ENCODE results near the gene SHB. TPM values are rescaled to one million over a fixed set of nuclear protein-coding genes. Genes with fewer than 3 reads are reported as not detected.

SHB gene
- polyA plus RNA-seq, 2 of the 4 experiments (the other 2 are of a cell fraction), result 15.4 to 22.0 TPM

DNA sequence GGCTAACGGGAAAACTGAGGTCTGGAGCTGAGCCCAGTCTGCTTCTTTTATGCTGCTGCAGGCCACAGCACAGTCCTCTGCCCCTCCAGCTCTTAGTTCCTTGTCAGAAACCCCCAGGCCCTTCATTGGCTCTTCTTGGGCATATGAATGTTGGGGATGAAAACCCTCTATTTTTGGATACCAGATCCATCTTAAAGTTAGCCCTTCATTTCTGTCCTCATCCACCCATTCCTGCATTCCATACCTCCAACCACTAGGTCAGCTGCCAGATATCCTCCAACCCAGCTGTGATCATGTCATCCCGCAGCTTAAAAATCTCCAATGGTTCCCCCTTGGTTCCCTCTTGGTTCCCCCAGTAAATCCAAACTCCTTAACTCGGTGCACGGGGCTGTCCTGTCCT is 163.3 kb downstream of the SHB start:
- no peak for ATAC-seq
- peaks cover 37% of the 10 kb centered on the region for H3K4me1 ChIP-seq

DNA sequence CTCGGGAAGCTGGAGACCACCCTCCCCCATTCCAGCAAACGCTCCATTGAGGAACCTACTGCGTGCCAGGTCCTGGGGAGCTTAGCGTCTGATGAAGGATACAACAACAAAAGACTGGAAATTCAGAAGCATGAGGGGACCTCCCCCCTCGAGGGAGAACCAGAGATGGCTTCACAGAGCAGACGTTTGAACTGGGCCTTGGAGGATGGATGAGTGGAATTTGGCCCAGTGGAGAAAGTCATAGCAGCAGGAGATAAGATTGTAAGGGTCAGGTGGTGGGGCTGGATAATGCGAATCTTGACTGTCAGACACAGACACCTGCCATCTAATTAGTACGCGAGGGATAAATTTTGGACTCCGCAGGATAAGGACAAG is 163.9 kb downstream of the SHB start:
- H3K4me1 ChIP-seq, result peaks cover 37% of the 10 kb centered on the region
- no peak for TF ChIP-seq MAZ (IDR thresholded peaks at IDR 0.05; ENCODE audit: borderline replicate concordance, low read depth, low read length)
- TF ChIP-seq, protein P1, sequence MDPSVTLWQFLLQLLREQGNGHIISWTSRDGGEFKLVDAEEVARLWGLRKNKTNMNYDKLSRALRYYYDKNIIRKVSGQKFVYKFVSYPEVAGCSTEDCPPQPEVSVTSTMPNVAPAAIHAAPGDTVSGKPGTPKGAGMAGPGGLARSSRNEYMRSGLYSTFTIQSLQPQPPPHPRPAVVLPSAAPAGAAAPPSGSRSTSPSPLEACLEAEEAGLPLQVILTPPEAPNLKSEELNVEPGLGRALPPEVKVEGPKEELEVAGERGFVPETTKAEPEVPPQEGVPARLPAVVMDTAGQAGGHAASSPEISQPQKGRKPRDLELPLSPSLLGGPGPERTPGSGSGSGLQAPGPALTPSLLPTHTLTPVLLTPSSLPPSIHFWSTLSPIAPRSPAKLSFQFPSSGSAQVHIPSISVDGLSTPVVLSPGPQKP (IDR thresholded peaks at IDR 0.05; ENCODE audit: low read depth, low read length), result no peak
- TF ChIP-seq BHLHE40 (IDR thresholded peaks at IDR 0.05; ENCODE audit: low read depth, low read length), result no peak
- FAIRE-seq (no peak), DNase-seq (ENCODE audit: low read depth in 1 of 2, low spot score in 1 of 2) (no peak), ATAC-seq (no peak)
- POLR2A ChIA-PET, result no interaction called here
- H3K4me3 ChIP-seq, result no peak overlapping the region
- peak overlapping the region; percentile 82 for H3K4me2 ChIP-seq
- no peaks in the 10 kb centered on the region for H3K9me3 ChIP-seq
- CTCF ChIA-PET, result interaction anchor here (0.6 to 3.0 kb wide), 22 partner anchors 9 to 530 kb away, joined by 3 to 13 read pairs (median 4); no protein-coding TSS in a partner anchor
- peak overlapping the region; percentile 92 to 96; a peak in 4 of 6 replicates for H3K27ac ChIP-seq
- 92% methylated on average over 10 of the region's 10 CpGs for WGBS (ENCODE audit: missing lambda C conversion rate)

More for the DNA sequence above, 163.3 kb downstream of the SHB start:
- Histone ChIP-seq H3K27ac (no peak overlapping the region), H3K9me3 (no peaks in the 10 kb centered on the region), H3K4me2 (no peak overlapping the region), H3K4me3 (no peak overlapping the region)
- CTCF ChIA-PET, result interaction anchor here (1.1 to 4.4 kb wide), 11 partner anchors 8 to 530 kb away, joined by 3 to 18 read pairs (median 7); partner anchors contain the start of gene SHB
- 91% methylated on average over 4 of the region's 4 CpGs for WGBS (ENCODE audit: missing lambda C conversion rate)
- no peak for TF ChIP-seq HOXA7 (CRISPR knock-in tag; IDR thresholded peaks at IDR 0.05)
- TF ChIP-seq FOSB (CRISPR knock-in tag; IDR thresholded peaks at IDR 0.05), result no peak
- TF ChIP-seq, protein P2, sequence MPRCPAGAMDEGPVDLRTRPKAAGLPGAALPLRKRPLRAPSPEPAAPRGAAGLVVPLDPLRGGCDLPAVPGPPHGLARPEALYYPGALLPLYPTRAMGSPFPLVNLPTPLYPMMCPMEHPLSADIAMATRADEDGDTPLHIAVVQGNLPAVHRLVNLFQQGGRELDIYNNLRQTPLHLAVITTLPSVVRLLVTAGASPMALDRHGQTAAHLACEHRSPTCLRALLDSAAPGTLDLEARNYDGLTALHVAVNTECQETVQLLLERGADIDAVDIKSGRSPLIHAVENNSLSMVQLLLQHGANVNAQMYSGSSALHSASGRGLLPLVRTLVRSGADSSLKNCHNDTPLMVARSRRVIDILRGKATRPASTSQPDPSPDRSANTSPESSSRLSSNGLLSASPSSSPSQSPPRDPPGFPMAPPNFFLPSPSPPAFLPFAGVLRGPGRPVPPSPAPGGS (IDR thresholded peaks at IDR 0.05), result no peak
- no peak for TF ChIP-seq RCOR1 (IDR thresholded peaks at IDR 0.05; ENCODE audit: low read depth, low read length)
- TF ChIP-seq HEYL (CRISPR knock-in tag; IDR thresholded peaks at IDR 0.05), result no peak
- TF ChIP-seq MAFK (IDR thresholded peaks at IDR 0.05; ENCODE audit: partially characterized antibody), result no peak
- no peak for TF ChIP-seq JUN (IDR thresholded peaks at IDR 0.05)
- TF ChIP-seq NPAS2 (CRISPR knock-in tag; IDR thresholded peaks at IDR 0.05; ENCODE audit: borderline replicate concordance), result no peak
- TF ChIP-seq CBX8 (IDR thresholded peaks at IDR 0.05), result no peak
- TF ChIP-seq ESRRA (IDR thresholded peaks at IDR 0.05; ENCODE audit: borderline replicate concordance, low read length), result no peak
- TF ChIP-seq, protein P3, sequence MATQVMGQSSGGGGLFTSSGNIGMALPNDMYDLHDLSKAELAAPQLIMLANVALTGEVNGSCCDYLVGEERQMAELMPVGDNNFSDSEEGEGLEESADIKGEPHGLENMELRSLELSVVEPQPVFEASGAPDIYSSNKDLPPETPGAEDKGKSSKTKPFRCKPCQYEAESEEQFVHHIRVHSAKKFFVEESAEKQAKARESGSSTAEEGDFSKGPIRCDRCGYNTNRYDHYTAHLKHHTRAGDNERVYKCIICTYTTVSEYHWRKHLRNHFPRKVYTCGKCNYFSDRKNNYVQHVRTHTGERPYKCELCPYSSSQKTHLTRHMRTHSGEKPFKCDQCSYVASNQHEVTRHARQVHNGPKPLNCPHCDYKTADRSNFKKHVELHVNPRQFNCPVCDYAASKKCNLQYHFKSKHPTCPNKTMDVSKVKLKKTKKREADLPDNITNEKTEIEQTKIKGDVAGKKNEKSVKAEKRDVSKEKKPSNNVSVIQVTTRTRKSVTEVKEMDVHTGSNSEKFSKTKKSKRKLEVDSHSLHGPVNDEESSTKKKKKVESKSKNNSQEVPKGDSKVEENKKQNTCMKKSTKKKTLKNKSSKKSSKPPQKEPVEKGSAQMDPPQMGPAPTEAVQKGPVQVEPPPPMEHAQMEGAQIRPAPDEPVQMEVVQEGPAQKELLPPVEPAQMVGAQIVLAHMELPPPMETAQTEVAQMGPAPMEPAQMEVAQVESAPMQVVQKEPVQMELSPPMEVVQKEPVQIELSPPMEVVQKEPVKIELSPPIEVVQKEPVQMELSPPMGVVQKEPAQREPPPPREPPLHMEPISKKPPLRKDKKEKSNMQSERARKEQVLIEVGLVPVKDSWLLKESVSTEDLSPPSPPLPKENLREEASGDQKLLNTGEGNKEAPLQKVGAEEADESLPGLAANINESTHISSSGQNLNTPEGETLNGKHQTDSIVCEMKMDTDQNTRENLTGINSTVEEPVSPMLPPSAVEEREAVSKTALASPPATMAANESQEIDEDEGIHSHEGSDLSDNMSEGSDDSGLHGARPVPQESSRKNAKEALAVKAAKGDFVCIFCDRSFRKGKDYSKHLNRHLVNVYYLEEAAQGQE (IDR thresholded peaks at IDR 0.05), result no peak
- FAIRE-seq (no peak), DNase-seq (ENCODE audit: low read depth in 1 of 2, low spot score in 1 of 2) (no peak)
- POLR2A ChIA-PET, result no interaction called here

DNA sequence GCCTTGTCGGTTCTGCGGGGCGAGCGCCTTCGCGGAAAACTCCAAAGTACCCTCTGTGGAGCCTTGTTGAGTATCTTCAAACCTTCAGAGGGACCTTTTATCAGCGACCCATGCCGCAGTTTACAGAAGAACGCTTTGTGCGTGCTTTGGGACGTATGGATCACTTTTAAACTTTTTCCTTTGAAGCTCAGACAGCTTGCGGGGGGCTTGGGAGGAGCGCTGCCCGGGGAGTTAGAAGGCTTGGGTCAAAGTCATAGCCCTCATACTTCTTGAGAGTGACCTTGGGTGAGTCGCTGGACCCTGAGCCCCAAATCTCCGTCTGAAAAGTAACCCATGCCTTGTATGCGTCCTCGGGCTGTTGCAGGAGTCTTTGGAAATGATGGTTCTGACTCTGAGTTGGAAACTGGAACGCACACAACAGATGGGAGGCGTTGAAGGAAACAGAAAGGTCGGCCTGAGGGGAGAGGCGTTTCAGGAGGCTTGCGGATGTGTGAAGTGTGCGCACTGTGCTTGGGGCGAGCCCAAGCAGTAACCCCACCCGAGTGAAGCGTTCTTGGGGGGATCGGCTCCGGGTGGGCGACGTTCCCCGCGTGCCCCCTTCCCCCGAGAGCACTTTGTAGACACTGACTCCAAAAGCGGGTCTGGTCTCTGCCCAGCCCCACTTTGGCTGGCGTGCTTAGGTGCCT is 164.4 kb downstream of the SHB start:
- peak in 1 of 2 experiments; percentile 6; a peak in 3 of 6 replicates for ATAC-seq
- Histone ChIP-seq H3K4me3 (peak overlapping the region; percentile 94), H3K4me1 (peaks cover 34% of the 10 kb centered on the region), H3K27ac (peak overlapping the region; percentile 92 to 96), H3K4me2 (peak overlapping the region; percentile 82), H3K9me3 (no peaks in the 10 kb centered on the region)
- POLR2A ChIA-PET, result interaction anchor here (1.2 kb wide), 1 partner anchor 9 kb away, joined by 3 read pairs; no protein-coding TSS in a partner anchor
- CTCF ChIA-PET, result interaction anchor here (0.6 to 3.0 kb wide), 35 partner anchors 9 to 531 kb away, joined by 3 to 13 read pairs (median 4); partner anchors contain the start of gene ALDH1B1
- 55% methylated on average over 34 of the region's 36 CpGs for WGBS (ENCODE audit: missing lambda C conversion rate)
- TF ChIP-seq PHF8 (IDR thresholded peaks at IDR 0.05; ENCODE audit: borderline replicate concordance, low read depth) (peak; percentile 43; the same call in 1 of the 2 replicates), JUN (IDR thresholded peaks at IDR 0.05) (peak in 1 of 2 experiments; percentile 0; a peak in 1 of 5 replicates), RAD21 (conservative IDR thresholded peaks at IDR 0.05 in 1 of 2, IDR thresholded peaks at IDR 0.05 in 1 of 2) (no peak; a peak in 1 of 5 replicates)
- TF ChIP-seq, protein P4, sequence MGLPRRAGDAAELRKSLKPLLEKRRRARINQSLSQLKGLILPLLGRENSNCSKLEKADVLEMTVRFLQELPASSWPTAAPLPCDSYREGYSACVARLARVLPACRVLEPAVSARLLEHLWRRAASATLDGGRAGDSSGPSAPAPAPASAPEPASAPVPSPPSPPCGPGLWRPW (IDR thresholded peaks at IDR 0.05), result no peak
- FAIRE-seq, result no peak
- DNase-seq (ENCODE audit: low read depth in 1 of 2, low spot score in 1 of 2), result no peak

Data from A549 (cell line).